Breast epithelium (tissue), 3 donors: Measurements from ENCODE around the gene KLKB1.

ENCODE experiments used
- CTCF ChIP-seq, 3 donors: fragments of 450-650 bp; IDR thresholded peaks; one replicate each; pipeline ENCODE4 v1.5.1; 2016 to 2017; ENCODE audit warnings: antibody characterized with exemption in 3 of 3, mild to moderate bottlenecking in 3 of 3, moderate library complexity in 3 of 3
- POLR2A ChIP-seq: fragments of 450-650 bp; IDR thresholded peaks from one replicate; pipeline ENCODE4 v1.6.1; 2016; ENCODE audit warnings: antibody characterized with exemption, mild to moderate bottlenecking, moderate library complexity
- POLR2AphosphoS5 ChIP-seq, 3 donors: sonication (generic); formaldehyde crosslinking; IDR thresholded peaks; one replicate each; pipeline ENCODE4 v1.6.1; 2017; ENCODE audit warnings: antibody characterized with exemption in 3 of 3

- TF ChIP-seq POLR2AphosphoS5 (IDR thresholded peaks at IDR 0.05) (no peak), CTCF (IDR thresholded peaks at IDR 0.05) (no peak), POLR2A (no peak)
These were observed 13.1 kb downstream of the KLKB1 start for GRCh38 chr4:186240452-186240847.
